Thymus (tissue), 11 donors: ENCODE measurements around the gene NUP62. TPM values are rescaled to one million over a fixed set of nuclear protein-coding genes. Genes with fewer than 3 reads are reported as not detected.

Experiments
- DNase-seq, 9 donors: peaks; one replicate each; pipeline ENCODE4 v3.0.0-alpha.2; 2013; ENCODE audit warnings: low spot score in 9 of 9, low read depth in 6 of 9, missing footprints in 1 of 9
- H3K27ac ChIP-seq, 2 donors: one replicate each; pipeline ENCODE4 v1.5.1; 2013; ENCODE audit warnings: control low read depth in 1 of 2, low read depth in 1 of 2, low read length in 1 of 2, mild to moderate bottlenecking in 1 of 2, moderate library complexity in 1 of 2
- H3K27me3 ChIP-seq, 2 donors: one replicate each; pipeline ENCODE4 v1.5.1; 2013; ENCODE audit warnings: low read length in 1 of 2; ENCODE audit not compliant: control insufficient read depth in 2 of 2, insufficient read depth in 1 of 2
- H3K36me3 ChIP-seq, 2 donors: one replicate each; pipeline ENCODE4 v1.5.1; 2013; ENCODE audit warnings: low read length in 1 of 2, mild to moderate bottlenecking in 1 of 2, moderate library complexity in 1 of 2; ENCODE audit not compliant: control insufficient read depth in 2 of 2, insufficient read depth in 2 of 2
- H3K4me1 ChIP-seq, 2 donors: one replicate each; pipeline ENCODE4 v1.5.1; 2013; ENCODE audit warnings: low read length in 2 of 2; ENCODE audit not compliant: control insufficient read depth in 2 of 2, insufficient read depth in 2 of 2
- H3K4me3 ChIP-seq, 2 donors: one replicate each; pipeline ENCODE4 v1.5.1; 2013; ENCODE audit warnings: low read length in 2 of 2, control low read depth in 1 of 2, mild to moderate bottlenecking in 1 of 2
- H3K9me3 ChIP-seq, 2 donors: one replicate each; pipeline ENCODE4 v1.5.1; 2013; ENCODE audit warnings: low read length in 1 of 2, mild to moderate bottlenecking in 1 of 2; ENCODE audit not compliant: control insufficient read depth in 2 of 2, insufficient read depth in 1 of 2
- WGBS: extraction: QIAGEN DNeasy Blood & Tissue Kit; methylation state at CpG from one replicate; pipeline ENCODE4 v1.1.7; 2013; 5-methylcytosine and 5-hydroxymethylcytosine counted together
- polyA plus RNA-seq: library from polyadenylated mRNA; stranded (reverse); fragments of 200-250 nt; gene quantifications from one replicate; pipeline ENCODE4 v1.2.3, GENCODE V29; 2013
- total RNA-seq: library from RNA; stranded (reverse); fragments of 120-200 nt; gene quantifications from one replicate; pipeline ENCODE4 v1.2.4, GENCODE V29; 2013
- donor health status: healthy.

Gene NUP62
- total and polyA plus RNA-seq, 2 donors: 24.9 to 46.7 TPM

- Histone ChIP-seq H3K27ac (no peak overlapping the region), H3K4me3 (peak overlapping the region; percentile 26 to 44), H3K4me1 (peaks cover 4 to 10% of the 10 kb centered on the region in 2 donors), H3K27me3 (peaks cover 6 to 41% of the 10 kb centered on the region in 2 donors), H3K36me3 (peaks cover 3 to 9% of the 10 kb centered on the region in 2 donors), H3K9me3 (no peaks in the 10 kb centered on the region)
- DNase-seq: peak in 6 of 9 donors; percentile 51 to 87 (median 79)
- WGBS: 26% methylated on average over 71 of the region's 71 CpGs
Measured at GRCh38 chr19:49889687-49890348, 39.5 kb downstream of the NUP62 start.

DNA sequence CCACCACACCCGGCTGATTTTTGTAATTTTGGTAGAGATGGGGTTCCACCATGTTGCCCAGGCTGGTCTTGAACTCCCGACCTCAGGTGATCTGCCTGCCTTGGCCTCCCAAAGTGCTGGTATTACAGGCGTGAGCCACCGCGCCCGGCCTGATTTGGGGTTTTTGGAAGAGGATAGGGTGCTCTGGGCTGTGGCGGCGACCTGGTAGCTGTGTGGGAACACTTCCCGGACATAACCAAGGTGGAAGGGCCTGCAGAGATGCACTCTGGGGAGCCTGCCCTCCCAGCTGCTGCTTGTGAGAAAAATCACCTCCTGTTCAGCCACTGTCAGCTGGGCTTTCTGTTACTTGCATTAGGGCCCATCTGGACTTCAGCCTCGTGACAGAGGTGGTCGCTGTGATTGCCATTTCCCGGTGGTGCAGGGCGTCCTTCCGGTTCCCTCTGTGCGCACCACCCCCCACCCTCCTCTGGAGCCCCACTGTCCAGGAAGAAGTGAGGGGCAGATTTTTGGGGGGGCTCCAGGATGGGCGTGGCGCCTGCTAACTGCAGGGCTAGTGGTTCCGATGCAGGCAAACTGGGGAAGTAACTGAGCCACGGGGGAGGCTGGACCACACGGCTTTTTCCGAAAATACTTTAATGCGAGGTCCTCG is 40.1 kb downstream of the NUP62 start:
- H3K4me1 ChIP-seq: peaks cover 4 to 10% of the 10 kb centered on the region in 2 donors
- 95% methylated on average over 23 of the region's 23 CpGs for WGBS
- DNase-seq: no peak
- no peak overlapping the region for H3K27ac ChIP-seq
- H3K27me3 ChIP-seq: peaks cover 6 to 39% of the 10 kb centered on the region in 2 donors
- no peaks in the 10 kb centered on the region for H3K9me3 ChIP-seq
- H3K36me3 ChIP-seq: peaks cover 10 to 16% of the 10 kb centered on the region in 2 donors
- no peak overlapping the region for H3K4me3 ChIP-seq

GRCh38 chr19:49888510-49888824 is 40.8 kb downstream of the NUP62 start:
- Histone ChIP-seq H3K27ac (no peak overlapping the region), H3K9me3 (no peaks in the 10 kb centered on the region), H3K27me3 (peaks cover 6 to 38% of the 10 kb centered on the region in 2 donors), H3K36me3 (peaks cover 17 to 22% of the 10 kb centered on the region in 2 donors), H3K4me3 (no peak overlapping the region), H3K4me1 (peaks cover 4 to 10% of the 10 kb centered on the region in 2 donors)
- WGBS: 83% methylated on average over 18 of the region's 18 CpGs
- DNase-seq: no peak

DNA sequence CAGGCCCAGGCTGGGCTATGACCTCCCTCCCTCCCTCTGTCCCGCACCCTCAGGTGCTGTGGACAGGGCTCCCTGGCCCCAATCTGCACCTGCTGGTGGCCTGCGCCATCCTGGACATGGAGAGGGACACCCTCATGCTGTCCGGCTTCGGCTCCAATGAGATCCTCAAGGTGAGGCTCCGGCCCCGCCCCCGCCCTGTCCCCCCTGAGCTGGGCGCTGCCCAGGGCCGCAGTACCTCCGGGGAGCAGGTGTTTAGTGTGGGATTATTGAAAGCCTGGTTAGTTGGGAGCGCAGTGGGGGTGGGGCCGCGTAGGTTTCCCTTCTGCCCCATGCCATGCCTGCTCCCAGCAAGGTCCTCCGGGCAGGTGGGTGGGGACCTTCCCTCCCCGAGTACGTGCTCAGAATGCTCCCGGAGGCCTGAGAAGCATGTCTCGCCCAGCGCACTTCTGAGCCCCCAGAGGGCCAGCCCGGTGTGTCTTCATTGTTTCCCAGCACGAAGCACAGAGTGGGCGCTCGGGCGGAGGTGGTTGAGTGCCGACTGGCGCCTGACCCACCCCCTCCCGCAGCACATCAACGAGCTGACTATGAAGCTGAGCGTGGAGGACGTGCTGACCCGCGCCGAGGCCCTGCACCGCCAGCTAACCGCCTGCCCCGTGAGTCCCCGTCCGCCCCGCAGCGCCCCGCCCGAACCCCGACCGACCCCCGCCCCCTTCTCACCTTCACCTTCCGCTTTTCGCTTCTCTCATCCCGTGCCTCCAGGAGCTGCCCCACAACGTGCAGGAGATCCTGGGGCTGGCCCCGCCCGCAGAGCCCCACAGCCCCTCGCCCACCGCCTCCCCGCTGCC is 41.4 kb downstream of the NUP62 start:
- H3K36me3 ChIP-seq: peaks cover 23 to 28% of the 10 kb centered on the region in 2 donors
- no peak overlapping the region for H3K27ac ChIP-seq
- H3K4me1 ChIP-seq: peaks cover 4 to 10% of the 10 kb centered on the region in 2 donors
- H3K27me3 ChIP-seq: peaks cover 6 to 34% of the 10 kb centered on the region in 2 donors
- DNase-seq: no peak
- no peak overlapping the region for H3K4me3 ChIP-seq
- peaks cover 2 to 3% of the 10 kb centered on the region in 2 donors for H3K9me3 ChIP-seq
- 86% methylated on average over 54 of the region's 54 CpGs for WGBS

- Histone ChIP-seq H3K9me3 (peaks cover 3 to 8% of the 10 kb centered on the region in 2 donors), H3K27ac (no peak overlapping the region), H3K27me3 (peaks cover 6 to 34% of the 10 kb centered on the region in 2 donors), H3K4me3 (no peak overlapping the region), H3K4me1 (peaks cover 4 to 10% of the 10 kb centered on the region in 2 donors), H3K36me3 (peaks cover 30 to 36% of the 10 kb centered on the region in 2 donors)
- DNase-seq: no peak
- WGBS: 91% methylated on average over 23 of the region's 23 CpGs
Measured at GRCh38 chr19:49887037-49887664, 42.2 kb downstream of the NUP62 start.

DNA sequence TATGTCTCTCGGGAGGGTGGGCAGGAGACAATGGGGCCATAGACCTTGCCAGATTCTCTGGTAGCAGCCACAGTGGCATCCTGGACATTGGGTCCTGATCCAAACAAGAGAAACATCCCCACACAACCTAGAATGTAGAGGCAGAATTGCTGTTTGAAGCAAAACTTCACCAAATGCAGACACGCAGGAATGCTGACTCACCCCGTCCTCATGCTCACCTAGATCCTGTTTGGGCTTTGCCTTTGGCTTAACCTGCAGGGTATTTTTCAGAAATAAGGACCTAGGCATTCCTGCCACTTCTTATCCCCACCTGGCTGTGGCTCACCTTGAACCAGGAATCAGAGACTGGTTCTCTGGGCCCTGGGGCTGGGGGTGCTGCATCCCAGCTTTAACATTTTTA is 44.5 kb downstream of the NUP62 start:
- 97% methylated on average over 3 of the region's 3 CpGs for WGBS
- DNase-seq: no peak
- Histone ChIP-seq H3K9me3 (peaks cover 3 to 8% of the 10 kb centered on the region in 2 donors), H3K4me3 (no peak overlapping the region), H3K27me3 (peaks cover 0 to 13% of the 10 kb centered on the region in 2 donors), H3K27ac (no peak overlapping the region), H3K36me3 (peaks cover 53 to 58% of the 10 kb centered on the region in 2 donors), H3K4me1 (peaks cover 0 to 2% of the 10 kb centered on the region in 2 donors)

DNA sequence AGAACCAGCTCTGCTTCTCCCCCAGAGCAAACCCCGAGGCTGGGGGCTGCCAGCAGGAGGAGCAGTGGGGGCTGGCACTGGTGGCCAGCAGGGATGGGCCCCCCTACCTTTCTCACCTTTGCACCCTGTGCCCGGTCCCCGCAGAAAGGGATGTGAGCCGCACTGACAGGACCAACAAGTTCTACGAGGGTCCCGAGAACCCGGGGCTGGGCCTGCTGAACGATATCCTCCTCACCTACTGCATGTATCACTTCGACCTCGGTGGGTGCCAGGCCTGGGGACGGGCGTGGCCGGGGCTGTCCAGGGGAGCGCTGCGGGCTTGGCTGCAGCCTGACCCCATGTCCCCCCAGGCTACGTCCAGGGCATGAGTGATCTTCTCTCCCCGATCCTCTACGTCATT is 45.2 kb downstream of the NUP62 start:
- Histone ChIP-seq H3K27ac (no peak overlapping the region), H3K4me1 (peaks cover 0 to under 1% of the 10 kb centered on the region in 2 donors), H3K36me3 (peaks cover 58% of the 10 kb centered on the region in 2 donors), H3K27me3 (peaks cover 0 to 7% of the 10 kb centered on the region in 2 donors), H3K4me3 (no peak overlapping the region), H3K9me3 (peaks cover 3 to 8% of the 10 kb centered on the region in 2 donors)
- whole genome bisulfite sequencing: 97% methylated on average over 18 of the region's 18 CpGs
- no peak for DNase-seq

- Histone ChIP-seq H3K9me3 (peaks cover 3 to 10% of the 10 kb centered on the region in 2 donors), H3K4me3 (no peak overlapping the region), H3K27ac (no peak overlapping the region), H3K4me1 (peaks cover under 1 to 11% of the 10 kb centered on the region in 2 donors), H3K36me3 (peaks cover 58 to 60% of the 10 kb centered on the region in 2 donors), H3K27me3 (peaks cover 0 to 6% of the 10 kb centered on the region in 2 donors)
- DNase-seq: no peak
- WGBS: 98% methylated on average over 5 of the region's 5 CpGs
Measured at GRCh38 chr19:49883094-49883493, 46.2 kb downstream of the NUP62 start.
